Activated CD4-positive, alpha-beta T cell treated with anti-CD3 and anti-CD28 coated beads, Interleukin-2, amount 10 ng/mL, durations not matched to agents 24 days and 14 days (primary cell): Measurements from ENCODE around the gene ARMS2. TPM values are rescaled to one million over a fixed set of nuclear protein-coding genes. Genes with fewer than 3 reads are reported as not detected.

Experiments
- DNase-seq: peaks from one replicate; pipeline ENCODE4 v3.0.0; 2022
- H3K27ac Mint-ChIP-seq: one replicate; pipeline ENCODE4 v1.8.0; 2022; ENCODE audit warnings: mild to moderate bottlenecking, mixed read lengths
- H3K27me3 Mint-ChIP-seq: one replicate; pipeline ENCODE4 v1.8.0; 2022; ENCODE audit warnings: mixed read lengths
- H3K36me3 Mint-ChIP-seq: one replicate; pipeline ENCODE4 v1.8.0; 2022; ENCODE audit warnings: low read depth, mild to moderate bottlenecking, mixed read lengths
- H3K4me1 Mint-ChIP-seq: one replicate; pipeline ENCODE4 v1.8.0; 2021; ENCODE audit warnings: mixed read lengths
- H3K4me3 Mint-ChIP-seq: one replicate; pipeline ENCODE4 v1.8.0; 2022; ENCODE audit warnings: mild to moderate bottlenecking, moderate library complexity, mixed read lengths
- H3K9me3 Mint-ChIP-seq: one replicate; pipeline ENCODE4 v1.8.0; 2021; ENCODE audit warnings: mixed read lengths
- intact Hi-C: fragments of 100-400 bp; cut with micrococcal nuclease; formaldehyde crosslinking; loops from one replicate; pipeline ENCODE4 v1.15.1; 2023
- total RNA-seq: library from RNA; stranded (reverse); gene quantifications from 2 replicates; pipeline ENCODE4 v1.2.3, GENCODE V29; 2022

Gene ARMS2
- total RNA-seq, 1 donor from 2014 or later = not detected

- Mint-ChIP-seq H3K36me3 (no peaks in the 10 kb centered on the region), H3K4me3 (no peak overlapping the region), H3K9me3 (no peaks in the 10 kb centered on the region), H3K27ac (no peak overlapping the region), H3K27me3 (peaks cover 8% of the 10 kb centered on the region), H3K4me1 (no peaks in the 10 kb centered on the region)
- intact Hi-C loops = no loop called here
- no peak for DNase-seq
These were observed 30.0 kb downstream of the ARMS2 start for GRCh38 chr10:122484276-122485060.

DNA sequence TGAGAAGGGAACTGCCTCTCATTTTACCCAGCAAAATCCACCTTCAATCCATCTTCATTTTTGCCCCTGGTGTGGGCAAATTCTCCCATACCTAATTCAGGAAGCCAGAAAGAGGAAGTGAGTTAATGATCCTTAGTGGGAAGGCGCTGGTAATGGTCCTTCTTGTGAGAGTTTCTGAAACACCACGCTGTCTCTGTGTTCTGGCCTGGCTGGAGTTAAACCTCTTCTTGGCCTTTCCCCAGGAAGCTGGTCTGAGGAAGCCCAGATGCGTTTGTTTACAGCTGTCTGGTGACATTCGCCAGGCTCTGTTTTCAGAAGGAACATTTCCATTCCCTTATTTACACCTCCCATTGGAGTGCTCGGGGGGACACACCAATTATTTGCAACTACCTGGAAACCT is 31.2 kb downstream of the ARMS2 start:
- Mint-ChIP-seq H3K36me3 (no peaks in the 10 kb centered on the region), H3K9me3 (no peaks in the 10 kb centered on the region), H3K27ac (no peak overlapping the region), H3K4me1 (peaks cover under 1% of the 10 kb centered on the region), H3K4me3 (no peak overlapping the region), H3K27me3 (peaks cover 8% of the 10 kb centered on the region)
- no peak for DNase-seq
- intact Hi-C loops = no loop called here

GRCh38 chr10:122486406-122487080 is 32.1 kb downstream of the ARMS2 start:
- Mint-ChIP-seq H3K4me1 (peaks cover 6% of the 10 kb centered on the region), H3K36me3 (no peaks in the 10 kb centered on the region), H3K9me3 (no peaks in the 10 kb centered on the region), H3K4me3 (no peak overlapping the region), H3K27ac (no peak overlapping the region), H3K27me3 (peaks cover 8% of the 10 kb centered on the region)
- intact Hi-C loops = no loop called here
- no peak for DNase-seq

DNA sequence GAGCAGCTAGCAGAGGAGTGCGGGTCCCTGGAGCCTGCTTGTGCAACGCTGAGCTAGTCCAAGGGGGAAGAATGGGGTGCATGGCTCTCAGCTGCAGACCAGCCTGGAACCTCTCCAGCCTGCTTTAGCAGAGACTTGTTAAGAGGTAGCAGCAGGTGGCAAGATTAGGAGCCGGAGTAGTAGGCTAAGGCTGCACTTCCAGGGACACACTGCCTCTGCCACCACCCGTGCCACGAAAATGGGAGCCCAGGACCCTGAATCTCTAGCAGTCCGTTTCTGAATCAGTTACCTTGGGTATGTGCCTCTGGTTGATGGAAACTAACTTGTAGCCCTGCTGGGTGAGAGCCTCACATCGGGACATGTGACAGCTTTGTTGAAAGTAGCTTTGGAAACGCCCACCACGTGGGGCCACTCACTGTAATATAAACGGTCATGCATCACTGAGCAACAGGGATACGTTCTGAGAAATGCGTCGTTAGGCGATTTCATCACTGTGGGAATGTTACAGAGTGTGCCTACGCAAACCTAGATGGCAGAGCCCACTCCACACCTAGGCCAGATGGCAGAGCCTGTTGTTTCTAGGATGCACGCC is 32.8 kb downstream of the ARMS2 start:
- Mint-ChIP-seq H3K4me1 (peaks cover 10% of the 10 kb centered on the region), H3K9me3 (no peaks in the 10 kb centered on the region), H3K27me3 (peaks cover 8% of the 10 kb centered on the region), H3K4me3 (no peak overlapping the region), H3K36me3 (no peaks in the 10 kb centered on the region), H3K27ac (no peak overlapping the region)
- intact Hi-C loops = no loop called here
- DNase-seq = no peak

- intact Hi-C loops = no loop called here
- no peaks in the 10 kb centered on the region for H3K36me3 Mint-ChIP-seq
- H3K27ac Mint-ChIP-seq = no peak overlapping the region
- no peak overlapping the region for H3K4me3 Mint-ChIP-seq
- H3K9me3 Mint-ChIP-seq = no peaks in the 10 kb centered on the region
- H3K4me1 Mint-ChIP-seq = peaks cover 10% of the 10 kb centered on the region
- DNase-seq = no peak
- H3K27me3 Mint-ChIP-seq = peaks cover 12% of the 10 kb centered on the region
These were observed 35.8 kb downstream of the ARMS2 start for GRCh38 chr10:122490268-122490667.

- no peak overlapping the region for H3K4me3 Mint-ChIP-seq
- intact Hi-C loops = no loop called here
- peaks cover 10% of the 10 kb centered on the region for H3K27me3 Mint-ChIP-seq
- no peak overlapping the region for H3K27ac Mint-ChIP-seq
- no peaks in the 10 kb centered on the region for H3K36me3 Mint-ChIP-seq
- H3K9me3 Mint-ChIP-seq = no peaks in the 10 kb centered on the region
- peaks cover 12% of the 10 kb centered on the region for H3K4me1 Mint-ChIP-seq
- DNase-seq = peak; percentile 71
These were observed 36.6 kb downstream of the ARMS2 start for GRCh38 chr10:122490786-122491680.

GRCh38 chr10:122492006-122492405 is 37.6 kb downstream of the ARMS2 start:
- H3K27me3 Mint-ChIP-seq = peaks cover 14% of the 10 kb centered on the region
- DNase-seq = no peak
- peaks cover 12% of the 10 kb centered on the region for H3K4me1 Mint-ChIP-seq
- H3K9me3 Mint-ChIP-seq = no peaks in the 10 kb centered on the region
- no peak overlapping the region for H3K27ac Mint-ChIP-seq
- intact Hi-C loops = no loop called here
- no peaks in the 10 kb centered on the region for H3K36me3 Mint-ChIP-seq
- H3K4me3 Mint-ChIP-seq = no peak overlapping the region

- no peaks in the 10 kb centered on the region for H3K36me3 Mint-ChIP-seq
- no peak overlapping the region for H3K4me3 Mint-ChIP-seq
- no peaks in the 10 kb centered on the region for H3K9me3 Mint-ChIP-seq
- peaks cover 15% of the 10 kb centered on the region for H3K27me3 Mint-ChIP-seq
- intact Hi-C loops = no loop called here
- H3K27ac Mint-ChIP-seq = no peak overlapping the region
- no peak for DNase-seq
- H3K4me1 Mint-ChIP-seq = peaks cover 12% of the 10 kb centered on the region
These were observed 38.6 kb downstream of the ARMS2 start for GRCh38 chr10:122492999-122493481.

GRCh38 chr10:122493761-122494160 is 39.3 kb downstream of the ARMS2 start:
- Mint-ChIP-seq H3K27ac (no peak overlapping the region), H3K36me3 (no peaks in the 10 kb centered on the region), H3K9me3 (no peaks in the 10 kb centered on the region), H3K4me3 (no peak overlapping the region), H3K4me1 (peaks cover 12% of the 10 kb centered on the region), H3K27me3 (peaks cover 19% of the 10 kb centered on the region)
- DNase-seq = no peak
- intact Hi-C loops = no loop called here

DNA sequence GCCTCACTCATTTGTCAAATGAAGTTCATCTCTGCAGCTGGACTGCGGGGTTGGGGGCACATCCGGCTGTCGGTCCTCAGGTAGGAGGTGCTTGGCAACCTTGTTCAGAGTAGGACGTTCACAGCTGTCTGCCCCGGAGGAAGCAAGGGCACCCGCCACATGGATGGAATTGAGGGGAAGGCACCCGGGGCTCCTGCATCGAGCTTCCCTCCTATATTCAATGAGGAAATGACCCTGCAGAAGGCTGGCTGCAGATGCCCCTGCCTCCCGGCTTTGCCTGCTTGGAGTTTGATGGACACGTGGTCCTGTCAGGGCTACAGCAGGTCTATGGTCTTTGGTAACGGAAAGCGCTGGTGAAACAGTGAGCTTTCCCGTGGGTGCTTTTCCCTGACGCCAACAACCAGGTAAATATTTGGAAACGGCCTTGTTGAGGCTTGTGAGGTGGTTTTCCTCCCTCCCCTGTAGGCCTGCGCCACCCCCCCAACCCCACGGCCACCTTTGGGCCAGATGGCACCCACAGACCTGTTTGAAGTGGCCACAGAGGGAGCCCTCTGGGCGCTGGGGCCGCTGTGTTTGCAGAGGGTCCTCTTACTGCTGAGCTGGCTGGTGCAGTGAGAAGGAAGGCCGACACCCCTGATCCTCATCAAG is 39.8 kb downstream of the ARMS2 start:
- Mint-ChIP-seq H3K9me3 (no peaks in the 10 kb centered on the region), H3K36me3 (no peaks in the 10 kb centered on the region), H3K27ac (no peak overlapping the region), H3K4me1 (peaks cover 12% of the 10 kb centered on the region), H3K27me3 (peaks cover 19% of the 10 kb centered on the region), H3K4me3 (no peak overlapping the region)
- intact Hi-C loops = no loop called here
- no peak for DNase-seq

DNA sequence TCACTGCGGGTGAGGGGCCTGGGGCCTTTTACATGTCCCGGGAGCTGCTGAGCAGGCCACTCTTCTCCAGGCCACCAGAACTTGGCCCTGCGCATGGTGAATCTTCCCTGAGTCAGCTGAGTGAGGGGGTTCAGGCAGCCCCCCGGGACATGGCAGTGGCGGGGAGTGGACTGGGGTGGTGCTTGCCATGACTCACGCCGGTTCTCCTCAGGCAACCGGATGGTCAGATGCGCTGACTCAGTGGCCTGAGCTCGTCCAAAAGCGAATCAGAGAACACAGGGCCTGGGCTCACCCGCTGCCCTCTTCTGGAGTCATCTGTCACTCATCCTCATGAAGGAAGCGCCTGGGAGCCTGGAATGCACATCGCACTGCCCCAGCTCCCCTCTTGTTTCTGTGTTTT is 40.4 kb downstream of the ARMS2 start:
- no peaks in the 10 kb centered on the region for H3K36me3 Mint-ChIP-seq
- peaks cover 19% of the 10 kb centered on the region for H3K27me3 Mint-ChIP-seq
- intact Hi-C loops = no loop called here
- no peak overlapping the region for H3K27ac Mint-ChIP-seq
- peaks cover 12% of the 10 kb centered on the region for H3K4me1 Mint-ChIP-seq
- no peak for DNase-seq
- no peak overlapping the region for H3K4me3 Mint-ChIP-seq
- H3K9me3 Mint-ChIP-seq = no peaks in the 10 kb centered on the region

- no peaks in the 10 kb centered on the region for H3K9me3 Mint-ChIP-seq
- DNase-seq = peak; percentile 59
- no peaks in the 10 kb centered on the region for H3K36me3 Mint-ChIP-seq
- H3K4me3 Mint-ChIP-seq = no peak overlapping the region
- H3K27me3 Mint-ChIP-seq = peaks cover 19% of the 10 kb centered on the region
- intact Hi-C loops = no loop called here
- no peak overlapping the region for H3K27ac Mint-ChIP-seq
- H3K4me1 Mint-ChIP-seq = peaks cover 11% of the 10 kb centered on the region
These were observed 41.2 kb downstream of the ARMS2 start for GRCh38 chr10:122495406-122496340.
